Activated T-helper 1 cell treated with Interleukin-2 at 50 U/mL for 16 hours (primary cell): ENCODE results near the gene PABPN1L.
"Not testable (repeated sequence)": the region's sequence is repeated elsewhere in the genome, so short reads cannot be mapped to it uniquely, and the experiment has no call there.

Experiments
- DNase-seq: peaks from one replicate; pipeline ENCODE4 v3.0.0-alpha.2; 2020; ENCODE audit warnings: low read depth

PABPN1L gene

DNA sequence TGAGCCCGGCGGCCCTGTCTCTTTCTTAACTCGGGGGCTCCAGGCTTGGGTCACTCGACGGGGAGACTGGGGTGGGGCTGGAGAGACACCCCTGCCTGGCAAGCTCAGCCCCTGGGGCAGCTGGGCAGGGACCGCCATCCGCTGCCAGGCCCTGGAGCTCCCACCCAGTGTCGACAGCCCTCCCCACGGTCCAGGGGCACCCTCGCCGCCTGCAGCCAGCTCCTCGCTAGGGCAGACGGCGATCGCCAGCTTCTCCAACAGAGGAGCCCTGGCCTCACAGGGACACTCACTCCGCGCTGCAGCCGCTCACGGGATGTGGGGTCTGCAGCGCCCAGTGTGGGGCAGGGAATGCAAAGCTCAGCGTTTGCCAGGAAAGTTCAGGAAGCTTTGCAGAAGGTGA lies 38.7 kb downstream of the PABPN1L start:
- DNase-seq: no peak

- no peak for DNase-seq
These were observed 40.2 kb downstream of the PABPN1L start for GRCh38 chr16:88826070-88826840.

- DNase-seq: no peak
These were observed 41.3 kb downstream of the PABPN1L start for GRCh38 chr16:88825146-88825545.

GRCh38 chr16:88824256-88825077 lies 42.0 kb downstream of the PABPN1L start:
- no peak for DNase-seq

- DNase-seq: not testable (repeated sequence)
These were observed 42.8 kb downstream of the PABPN1L start for GRCh38 chr16:88823646-88824045.

DNA sequence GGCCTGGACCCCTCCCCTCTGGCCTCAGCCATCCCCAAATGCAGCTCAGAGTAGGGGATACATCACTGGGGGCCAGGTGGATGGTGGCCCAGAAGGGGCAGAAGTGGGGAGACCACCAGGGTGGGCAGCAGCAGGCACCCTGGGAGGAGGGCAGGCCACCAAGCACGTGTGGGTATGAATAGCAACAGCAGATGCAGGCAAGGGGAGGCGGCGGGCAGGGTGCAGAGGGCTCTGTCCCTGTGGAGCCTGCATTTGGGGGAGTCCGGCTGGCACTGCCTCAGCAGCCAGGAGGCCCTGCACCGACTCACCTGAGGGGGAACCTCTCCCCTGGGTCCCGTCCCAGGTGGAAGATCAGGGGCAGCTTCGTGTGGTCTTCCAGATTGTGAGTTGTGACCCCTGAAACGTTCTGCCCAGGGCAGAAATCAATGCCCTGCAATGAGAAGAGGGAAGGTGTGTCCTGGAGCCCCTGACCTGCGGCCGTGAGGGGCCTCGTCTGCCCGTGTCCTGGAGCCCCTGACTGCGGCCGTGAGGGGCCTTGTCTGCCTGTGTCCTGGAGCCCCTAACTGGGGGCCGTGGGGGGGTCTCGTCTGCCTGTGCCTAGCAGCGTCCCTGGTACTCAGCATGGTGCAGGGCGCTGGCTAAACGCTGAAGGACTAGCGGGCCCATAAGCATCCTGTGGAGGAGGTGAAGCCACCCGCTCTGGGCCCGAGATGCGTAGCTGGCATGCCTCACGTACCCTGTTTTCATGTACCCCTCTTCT lies 44.0 kb downstream of the PABPN1L start:
- no peak for DNase-seq

- no peak for DNase-seq
These were observed 45.2 kb downstream of the PABPN1L start for GRCh38 chr16:88821168-88821850.

DNA sequence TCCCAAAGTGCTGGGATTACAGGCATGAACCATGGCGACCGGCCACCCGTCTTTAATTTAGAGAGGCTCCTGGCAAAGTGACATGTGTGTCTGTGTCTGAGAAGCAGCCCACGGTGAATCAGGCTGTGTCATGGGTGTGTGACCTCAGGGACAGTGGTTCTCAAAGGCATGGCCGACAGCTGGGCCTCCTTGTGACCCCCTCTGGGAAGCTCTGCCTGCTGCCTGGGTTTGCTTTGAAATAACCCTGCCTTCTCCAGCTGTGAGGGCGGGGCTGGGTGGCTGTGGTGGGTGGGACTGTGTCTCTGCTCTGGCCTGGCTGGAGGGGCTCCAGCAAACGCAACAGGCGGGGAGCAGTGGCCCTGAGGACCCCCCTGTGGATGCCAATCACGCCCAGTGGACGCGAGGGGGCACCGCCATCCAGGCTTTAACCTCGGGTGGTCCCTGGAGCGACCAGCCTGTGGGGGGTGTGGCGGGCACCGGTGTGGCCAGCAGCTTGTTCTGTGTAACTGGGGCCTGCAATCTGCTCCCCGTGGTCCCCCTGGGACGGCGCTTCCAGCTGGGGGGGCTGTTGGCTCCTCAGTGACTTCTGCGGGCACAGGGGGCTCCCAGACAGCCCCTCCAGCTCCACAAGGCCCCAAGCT lies 46.0 kb downstream of the PABPN1L start:
- DNase-seq: no peak

GRCh38 chr16:88819126-88819525 lies 47.3 kb downstream of the PABPN1L start:
- DNase-seq: no peak

- no peak for DNase-seq
These were observed 47.9 kb downstream of the PABPN1L start for GRCh38 chr16:88818575-88818874.

GRCh38 chr16:88817785-88818574 lies 48.5 kb downstream of the PABPN1L start:
- DNase-seq: no peak

DNA sequence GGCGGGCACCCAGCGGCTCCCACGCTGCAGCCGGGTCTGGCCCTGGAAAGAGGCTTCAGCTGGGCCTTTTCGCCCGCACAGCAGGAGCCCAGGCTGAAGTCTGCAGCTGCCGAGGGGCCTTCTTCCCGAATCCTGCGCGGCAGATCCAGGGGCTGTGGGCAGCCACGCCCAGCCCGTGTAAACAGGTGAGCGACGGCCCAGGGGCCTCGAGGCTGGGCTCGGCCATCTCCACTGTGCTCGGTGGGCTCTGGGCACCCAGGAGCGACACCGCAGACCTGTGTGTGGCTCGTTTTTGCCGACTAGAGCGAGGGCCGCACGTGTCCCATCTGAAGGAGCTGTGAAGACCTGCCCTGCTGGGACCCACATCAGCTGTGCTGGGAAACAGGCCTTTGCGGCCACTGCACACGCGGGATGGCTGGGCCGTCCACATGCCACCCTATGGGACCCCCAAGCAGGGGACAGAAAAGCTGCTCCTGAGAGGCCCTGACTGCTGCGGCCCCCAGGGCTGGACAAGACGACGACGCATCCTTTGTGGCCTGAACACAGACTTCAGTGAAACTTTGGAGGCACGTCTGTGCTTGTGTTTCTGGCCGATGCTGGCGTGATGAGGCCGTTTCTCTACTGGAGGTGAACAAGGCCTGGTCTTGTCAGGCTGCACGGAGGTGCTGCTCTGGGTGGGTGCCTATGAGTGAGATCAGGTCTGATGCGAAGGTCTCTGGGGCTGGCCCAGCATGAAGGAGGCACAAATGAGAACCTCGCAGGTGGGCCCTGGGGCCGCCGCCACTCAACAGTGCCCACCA lies 49.5 kb downstream of the PABPN1L start:
- DNase-seq: no peak

DNA sequence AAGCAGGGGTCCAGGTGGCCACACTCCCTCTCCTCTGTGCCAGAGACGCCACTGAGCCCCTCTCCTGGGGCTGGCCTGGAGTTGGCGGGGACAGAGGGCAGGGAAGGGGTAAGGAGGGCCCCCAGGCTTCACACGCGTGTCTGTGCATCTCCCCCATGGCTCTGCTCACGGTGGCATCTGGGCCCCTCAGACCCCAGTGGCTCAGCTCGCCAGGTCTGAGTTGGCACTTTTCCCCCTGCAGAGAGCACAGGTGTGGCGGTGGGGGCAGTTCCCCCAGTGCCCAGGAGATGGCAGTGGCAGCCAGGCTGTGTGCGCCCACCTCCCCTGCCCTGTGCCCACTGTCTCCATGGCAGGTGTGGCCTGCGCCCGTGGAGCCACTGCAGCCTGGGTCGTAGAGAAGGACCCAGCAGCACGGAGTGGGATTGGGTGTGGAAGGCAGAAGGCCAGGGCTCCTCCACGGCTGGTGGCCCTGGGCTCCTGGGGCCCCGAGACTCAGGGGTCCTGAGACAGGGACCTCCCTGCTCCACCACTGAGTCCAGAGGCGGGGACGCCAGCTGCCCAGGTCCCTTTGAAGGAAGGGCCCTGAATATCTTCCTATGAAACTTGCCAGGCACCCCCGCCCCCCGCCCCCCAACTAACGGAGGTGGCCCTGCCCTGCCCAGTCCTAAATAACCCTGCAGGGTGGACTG lies 50.4 kb downstream of the PABPN1L start:
- DNase-seq: no peak

DNA sequence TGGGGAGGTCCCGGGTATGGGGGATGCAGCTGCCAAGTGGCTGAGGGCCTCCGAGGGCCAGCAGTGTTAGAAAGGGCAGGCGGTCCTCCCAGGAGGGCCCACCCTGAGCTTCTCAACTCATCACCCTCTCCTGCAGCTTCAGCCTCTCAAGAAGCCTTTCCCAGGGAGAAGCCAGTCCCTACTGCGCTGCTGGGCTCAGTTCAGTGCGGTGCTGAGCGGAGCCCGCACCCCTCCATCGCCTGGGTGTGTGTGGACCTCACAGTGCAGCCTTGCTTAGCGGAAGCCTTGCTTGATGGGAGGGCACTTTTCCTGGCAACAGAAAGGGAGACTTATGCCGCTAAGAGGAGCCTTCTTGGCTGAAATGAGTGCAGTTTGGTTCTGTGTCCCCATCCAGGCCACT lies 51.2 kb downstream of the PABPN1L start:
- no peak for DNase-seq

- no peak for DNase-seq
These were observed 52.3 kb downstream of the PABPN1L start for GRCh38 chr16:88814144-88814502.
